Activated T-helper 2 cell treated with anti-CD3 and anti-CD28 coated beads, Interferon-gamma antibody, Interleukin-2, Interleukin-4, amounts not matched to agents 10 μg/mL and 5 μg/mL and 100 μg/mL, durations not matched to agents 14 hours and 24 hours and 36 hours (primary cell): ENCODE measurements around the gene ZNF691. TPM values are rescaled to one million over a fixed set of nuclear protein-coding genes. Genes with fewer than 3 reads are reported as not detected.

ENCODE experiments used
- DNase-seq: peaks from one replicate; pipeline ENCODE4 v3.0.0; 2021; ENCODE audit warnings: low spot score
- H3K27ac Mint-ChIP-seq: one replicate; pipeline ENCODE4 v1.8.0; 2021; ENCODE audit warnings: mixed read lengths
- H3K27me3 Mint-ChIP-seq: one replicate; pipeline ENCODE4 v1.8.0; 2021; ENCODE audit warnings: low read depth, mixed read lengths
- H3K36me3 Mint-ChIP-seq: one replicate; pipeline ENCODE4 v1.8.0; 2021; ENCODE audit warnings: low read depth, mixed read lengths
- H3K4me1 Mint-ChIP-seq: one replicate; pipeline ENCODE4 v1.8.0; 2021; ENCODE audit warnings: low read depth, mixed read lengths
- H3K4me3 Mint-ChIP-seq: one replicate; pipeline ENCODE4 v1.8.0; 2021; ENCODE audit warnings: low read depth, mild to moderate bottlenecking, moderate library complexity, mixed read lengths
- H3K9me3 Mint-ChIP-seq: one replicate; pipeline ENCODE4 v1.8.0; 2021; ENCODE audit warnings: mixed read lengths
- intact Hi-C: fragments of 100-400 bp; cut with micrococcal nuclease; formaldehyde crosslinking; loops from one replicate; pipeline ENCODE4 v1.15.1; 2023
- total RNA-seq: library from RNA; stranded (reverse); gene quantifications from 2 replicates; pipeline ENCODE4 v1.2.3, GENCODE V29; 2022

Gene ZNF691
- total RNA-seq, 1 donor from 2014 or later, result 9.6 TPM

- Mint-ChIP-seq H3K4me1 (no peaks in the 10 kb centered on the region), H3K4me3 (no peak overlapping the region), H3K27me3 (no peaks in the 10 kb centered on the region), H3K36me3 (no peaks in the 10 kb centered on the region), H3K9me3 (no peaks in the 10 kb centered on the region), H3K27ac (no peak overlapping the region)
- DNase-seq, result no peak
- intact Hi-C loops, result no loop called here
These were observed 7.8 kb upstream of the ZNF691 start for GRCh38 chr1:42838482-42839190.

- Mint-ChIP-seq H3K4me1 (peaks cover 8% of the 10 kb centered on the region), H3K4me3 (no peak overlapping the region), H3K9me3 (no peaks in the 10 kb centered on the region), H3K36me3 (no peaks in the 10 kb centered on the region), H3K27me3 (no peaks in the 10 kb centered on the region), H3K27ac (no peak overlapping the region)
- intact Hi-C loops, result no loop called here
- DNase-seq, result no peak
These were observed 5.4 kb upstream of the ZNF691 start for GRCh38 chr1:42841010-42841409.

GRCh38 chr1:42841440-42842147 lies 4.8 kb upstream of the ZNF691 start:
- no peak for DNase-seq
- Mint-ChIP-seq H3K9me3 (no peaks in the 10 kb centered on the region), H3K36me3 (no peaks in the 10 kb centered on the region), H3K4me1 (peaks cover 10% of the 10 kb centered on the region), H3K4me3 (no peak overlapping the region), H3K27ac (no peak overlapping the region), H3K27me3 (no peaks in the 10 kb centered on the region)
- intact Hi-C loops, result no loop called here

GRCh38 chr1:42844592-42845140 lies 1.7 kb upstream of the ZNF691 start:
- Mint-ChIP-seq H3K27me3 (no peaks in the 10 kb centered on the region), H3K4me3 (no peak overlapping the region), H3K4me1 (peaks cover 29% of the 10 kb centered on the region), H3K27ac (no peak overlapping the region), H3K36me3 (peaks cover 11% of the 10 kb centered on the region), H3K9me3 (no peaks in the 10 kb centered on the region)
- intact Hi-C loops, result loop anchor here (5.0 kb wide), 3 partner anchors 77 to 187 kb away; partner anchors contain the start of genes C1orf50, P3H1 and PPIH
- no peak for DNase-seq

- DNase-seq, result no peak
- Mint-ChIP-seq H3K36me3 (peaks cover 16% of the 10 kb centered on the region), H3K27ac (no peak overlapping the region), H3K4me3 (no peak overlapping the region), H3K9me3 (no peaks in the 10 kb centered on the region), H3K27me3 (no peaks in the 10 kb centered on the region), H3K4me1 (peaks cover 33% of the 10 kb centered on the region)
- intact Hi-C loops, result loop anchor here (5.0 kb wide), 3 partner anchors 77 to 188 kb away; partner anchors contain the start of genes C1orf50, P3H1 and PPIH
These were observed 1.2 kb upstream of the ZNF691 start for GRCh38 chr1:42845193-42845592.

GRCh38 chr1:42845866-42846256 lies 552 bp upstream of the ZNF691 start:
- Mint-ChIP-seq H3K4me1 (peaks cover 33% of the 10 kb centered on the region), H3K36me3 (peaks cover 23% of the 10 kb centered on the region), H3K4me3 (peak overlapping the region; percentile 96), H3K9me3 (no peaks in the 10 kb centered on the region), H3K27me3 (no peaks in the 10 kb centered on the region), H3K27ac (peak overlapping the region; percentile 75)
- intact Hi-C loops, result loop anchor here (1.0 to 5.0 kb wide), 5 partner anchors 29 to 189 kb away; partner anchors contain the start of genes C1orf50, ERMAP, P3H1 and PPIH
- no peak for DNase-seq

GRCh38 chr1:42847111-42847595 lies 740 bp downstream of the ZNF691 start:
- Mint-ChIP-seq H3K27me3 (no peaks in the 10 kb centered on the region), H3K4me3 (peak overlapping the region; percentile 96), H3K9me3 (no peaks in the 10 kb centered on the region), H3K36me3 (peaks cover 33% of the 10 kb centered on the region), H3K4me1 (peaks cover 33% of the 10 kb centered on the region), H3K27ac (peak overlapping the region; percentile 69)
- intact Hi-C loops, result loop anchor here (2.0 to 5.0 kb wide), 4 partner anchors 68 to 190 kb away; partner anchors contain the start of genes C1orf50, P3H1 and PPIH
- DNase-seq, result no peak

- intact Hi-C loops, result loop anchor here (2.0 to 5.0 kb wide), 4 partner anchors 69 to 191 kb away; partner anchors contain the start of genes C1orf50, P3H1 and PPIH
- Mint-ChIP-seq H3K9me3 (no peaks in the 10 kb centered on the region), H3K36me3 (peaks cover 40% of the 10 kb centered on the region), H3K4me3 (peak overlapping the region; percentile 96), H3K27me3 (no peaks in the 10 kb centered on the region), H3K27ac (peak overlapping the region; percentile 69), H3K4me1 (peaks cover 33% of the 10 kb centered on the region)
- DNase-seq, result no peak
These were observed 1.5 kb downstream of the ZNF691 start for GRCh38 chr1:42847721-42848460.

- intact Hi-C loops, result loop anchor here (5.0 kb wide), 3 partner anchors 73 to 192 kb away; partner anchors contain the start of genes C1orf50, P3H1 and PPIH
- no peaks in the 10 kb centered on the region for H3K27me3 Mint-ChIP-seq
These were observed 2.6 kb downstream of the ZNF691 start for GRCh38 chr1:42848823-42849537.

GRCh38 chr1:42849944-42850343 lies 3.5 kb downstream of the ZNF691 start:
- intact Hi-C loops, result loop anchor here (5.0 kb wide), 3 partner anchors 72 to 193 kb away; partner anchors contain the start of genes C1orf50, P3H1 and PPIH
- H3K4me1 Mint-ChIP-seq, result peaks cover 28% of the 10 kb centered on the region

More at GRCh38 chr1:42848823-42849537, 2.6 kb downstream of the ZNF691 start:
- H3K9me3 Mint-ChIP-seq, result no peaks in the 10 kb centered on the region
- H3K4me1 Mint-ChIP-seq, result peaks cover 33% of the 10 kb centered on the region
- H3K4me3 Mint-ChIP-seq, result no peak overlapping the region
- no peak overlapping the region for H3K27ac Mint-ChIP-seq
- H3K36me3 Mint-ChIP-seq, result peaks cover 49% of the 10 kb centered on the region
- DNase-seq, result no peak

GRCh38 chr1:42851420-42851819 lies 5.0 kb downstream of the ZNF691 start:
- Mint-ChIP-seq H3K27me3 (no peaks in the 10 kb centered on the region), H3K4me3 (no peak overlapping the region), H3K27ac (no peak overlapping the region), H3K9me3 (peaks cover 5% of the 10 kb centered on the region), H3K4me1 (peaks cover 23% of the 10 kb centered on the region), H3K36me3 (peaks cover 53% of the 10 kb centered on the region)
- intact Hi-C loops, result no loop called here
- no peak for DNase-seq

More at GRCh38 chr1:42849944-42850343, 3.5 kb downstream of the ZNF691 start:
- no peak for DNase-seq
- Mint-ChIP-seq H3K36me3 (peaks cover 50% of the 10 kb centered on the region), H3K9me3 (no peaks in the 10 kb centered on the region), H3K27ac (no peak overlapping the region), H3K4me3 (no peak overlapping the region), H3K27me3 (no peaks in the 10 kb centered on the region)
